Psoas muscle (tissue), 8 donors: ENCODE data around the gene CREB3L1. TPM values are rescaled to one million over a fixed set of nuclear protein-coding genes. Genes with fewer than 3 reads are reported as not detected.

ENCODE experiments used
- ATAC-seq, 4 donors: fragments of 200-7000 bp; cut with Tn5 transposase; one replicate each; pipeline ENCODE4 v1.9.1; 2020; ENCODE audit warnings: moderate library complexity in 3 of 4, mild to moderate bottlenecking in 2 of 4
- DNase-seq, 2 donors: peaks; one replicate each; pipeline ENCODE4 v3.0.0-alpha.2; 2020
- H3K27ac ChIP-seq: fragments of 200-600 bp; one replicate; pipeline ENCODE4 v1.8.0; 2022
- H3K27me3 ChIP-seq, 3 donors: fragments of 200-600 bp in 1 of 3; one replicate each; pipeline versions ENCODE4 v1.6.1 to v1.8.0; 2013 to 2022; ENCODE audit warnings: low read length in 2 of 3, mild to moderate bottlenecking in 2 of 3, moderate library complexity in 1 of 3; ENCODE audit not compliant: insufficient read depth in 3 of 3
- H3K36me3 ChIP-seq, 2 donors: fragments of 200-600 bp in 1 of 2; one replicate each; pipeline versions ENCODE4 v1.6.1 to v1.8.0; 2013 to 2022; ENCODE audit warnings: low read depth in 1 of 2, mild to moderate bottlenecking in 1 of 2, moderate library complexity in 1 of 2; ENCODE audit not compliant: insufficient read depth in 1 of 2
- H3K4me1 ChIP-seq: fragments of 200-600 bp; one replicate; pipeline ENCODE4 v1.8.0; 2022
- H3K4me3 ChIP-seq: fragments of 200-600 bp; one replicate; pipeline ENCODE4 v1.8.0; 2022; ENCODE audit warnings: mild to moderate bottlenecking
- H3K9me3 ChIP-seq: fragments of 200-600 bp; one replicate; pipeline ENCODE4 v1.8.0; 2022
- CTCF ChIP-seq: fragments of 200-600 bp; IDR thresholded peaks from one replicate; pipeline ENCODE4 v1.8.0; 2022; ENCODE audit warnings: antibody characterized with exemption
- WGBS, 3 donors: extraction: QIAGEN DNeasy Blood & Tissue Kit; methylation state at CpG; one replicate each; pipeline versions ENCODE4 v1.1.6 to v1.1.7; 2013; 5-methylcytosine and 5-hydroxymethylcytosine counted together
- intact Hi-C, 2 donors: fragments of 100-400 bp; cut with DNase I; formaldehyde crosslinking; loops; one replicate each; pipeline versions ENCODE4 v1.11.0 to v1.14.2; 2022
- polyA plus RNA-seq, 3 donors: library from polyadenylated mRNA; stranded (reverse); fragments of 200-250 nt; gene quantifications; one replicate each; pipeline ENCODE4 v1.2.3, GENCODE V29; 2013
- total RNA-seq, 4 donors: library from RNA; stranded (reverse); fragmentation: NEBNext Ultra II Directional in 2 of 4; extraction: Animal tissue kit (Norgen Biotek cat#: 25700) in 2 of 4; gene quantifications; one replicate each; pipeline versions ENCODE4 v1.2.1 to v1.2.4, GENCODE V29; 2021 to 2023
- donor health status: healthy with polysubstance abuse.
- donor health status: DM: no; HTN: no; CAD: no; lungs with moderate emphysema.
- donor health status: Bipolar disorder and iron deficiency.
- donor health status: healthy.
- donor health status: DM: yes; HTN: yes; CAD: no.
- donor health status: DM: no; HTN: no; CAD: no.
- donor health status: DM: no; HTN: no; CAD: no.
- donor health status: DM: yes; HTN: yes; CAD: no.

Gene CREB3L1
- total and polyA plus RNA-seq, 7 donors: 1.4 to 6.9 (median 2.2) TPM

- Histone ChIP-seq H3K27me3 (peaks cover 0 to 12% (median 11%) of the 10 kb centered on the region in 3 donors), H3K27ac (no peak overlapping the region), H3K9me3 (no peaks in the 10 kb centered on the region), H3K36me3 (no peaks in the 10 kb centered on the region), H3K4me1 (peaks cover 5% of the 10 kb centered on the region), H3K4me3 (no peak overlapping the region)
- DNase-seq: no peak
- ATAC-seq: peak in 1 of 4 donors; percentile 15
- WGBS, 3 donors: 71 to 78% (median 72%) methylated on average over 16 of the region's 16 CpGs
- intact Hi-C loops: no loop called here
- no peak for TF ChIP-seq CTCF
These were observed 5.3 kb upstream of the CREB3L1 start for GRCh38 chr11:46271875-46272815.

GRCh38 chr11:46272816-46273427 is 4.5 kb upstream of the CREB3L1 start:
- Histone ChIP-seq H3K9me3 (no peaks in the 10 kb centered on the region), H3K4me1 (peaks cover 7% of the 10 kb centered on the region), H3K36me3 (no peaks in the 10 kb centered on the region), H3K27me3 (peaks cover 0 to 20% (median 11%) of the 10 kb centered on the region in 3 donors), H3K4me3 (no peak overlapping the region), H3K27ac (peak overlapping the region; percentile 31)
- intact Hi-C loops: no loop called here
- 43 to 48% (median 43%) methylated on average over 9 of the region's 9 CpGs for WGBS, 3 donors
- DNase-seq (peak; percentile 73 to 77), ATAC-seq (peak in 3 of 4 donors; percentile 44 to 61 (median 60))
- no peak for TF ChIP-seq CTCF

- no peaks in the 10 kb centered on the region for H3K36me3 ChIP-seq
- H3K4me1 ChIP-seq: peaks cover 7% of the 10 kb centered on the region
- ATAC-seq: no peak
- TF ChIP-seq CTCF: no peak
- 69 to 72% (median 71%) methylated on average over 7 of the region's 7 CpGs for WGBS, 3 donors
- intact Hi-C loops: no loop called here
- H3K9me3 ChIP-seq: no peaks in the 10 kb centered on the region
- H3K4me3 ChIP-seq: no peak overlapping the region
- H3K27ac ChIP-seq: peak overlapping the region; percentile 41
- no peak for DNase-seq
- peaks cover 0 to 27% (median 15%) of the 10 kb centered on the region in 3 donors for H3K27me3 ChIP-seq
These were observed 3.8 kb upstream of the CREB3L1 start for GRCh38 chr11:46273511-46274205.

- WGBS, 3 donors: 47 to 57% (median 49%) methylated on average over 6 of the region's 6 CpGs
- H3K36me3 ChIP-seq: no peaks in the 10 kb centered on the region
- DNase-seq: no peak
- H3K27ac ChIP-seq: no peak overlapping the region
- peaks cover 7% of the 10 kb centered on the region for H3K4me1 ChIP-seq
- intact Hi-C loops: no loop called here
- TF ChIP-seq CTCF: no peak
- ATAC-seq: no peak
- no peak overlapping the region for H3K4me3 ChIP-seq
- H3K27me3 ChIP-seq: peaks cover 0 to 43% (median 15%) of the 10 kb centered on the region in 3 donors
- H3K9me3 ChIP-seq: no peaks in the 10 kb centered on the region
These were observed 1.4 kb upstream of the CREB3L1 start for GRCh38 chr11:46275964-46276641.
